ENCODE results near the gene TRPM6.

Gene TRPM6

GRCh38 chr9:74770508-74771261 lies 117.0 kb downstream of the TRPM6 start:
- DNase-seq, result peak; percentile 10

- no peak for DNase-seq
Measured at GRCh38 chr9:74765481-74765971, 122.2 kb downstream of the TRPM6 start.

GRCh38 chr9:74762950-74763349 lies 124.8 kb downstream of the TRPM6 start:
- DNase-seq, result no peak

GRCh38 chr9:74760031-74760700 lies 127.6 kb downstream of the TRPM6 start:
- DNase-seq, result peak; percentile 90

- DNase-seq, result no peak
Measured at GRCh38 chr9:74755999-74756398, 131.7 kb downstream of the TRPM6 start.

- no peak for DNase-seq
Measured at GRCh38 chr9:74755355-74755754, 132.4 kb downstream of the TRPM6 start.

GRCh38 chr9:74753650-74754049 lies 134.1 kb downstream of the TRPM6 start:
- no peak for DNase-seq

- no peak for DNase-seq
Measured at GRCh38 chr9:74748966-74749365, 138.8 kb downstream of the TRPM6 start.

- peak; percentile 28 for DNase-seq
Measured at GRCh38 chr9:74742792-74743730, 144.7 kb downstream of the TRPM6 start.

GRCh38 chr9:74742191-74742790 lies 145.4 kb downstream of the TRPM6 start:
- no peak for DNase-seq

GRCh38 chr9:74736646-74737045 lies 151.1 kb downstream of the TRPM6 start:
- DNase-seq, result no peak

GRCh38 chr9:74735761-74736160 lies 152.0 kb downstream of the TRPM6 start:
- no peak for DNase-seq

- peak; percentile 18 for DNase-seq
Measured at GRCh38 chr9:74729136-74729695, 158.5 kb downstream of the TRPM6 start.

GRCh38 chr9:74728176-74728575 lies 159.5 kb downstream of the TRPM6 start:
- no peak for DNase-seq

- no peak for DNase-seq
Measured at GRCh38 chr9:74726581-74726980, 161.1 kb downstream of the TRPM6 start.

GRCh38 chr9:74724317-74724716 lies 163.4 kb downstream of the TRPM6 start:
- no peak for DNase-seq

GRCh38 chr9:74721696-74722660 lies 165.7 kb downstream of the TRPM6 start:
- no peak for DNase-seq

- no peak for DNase-seq
Measured at GRCh38 chr9:74719306-74719705, 168.4 kb downstream of the TRPM6 start.

GRCh38 chr9:74718709-74719108 lies 169.0 kb downstream of the TRPM6 start:
- DNase-seq, result no peak

GRCh38 chr9:74711341-74711740 lies 176.4 kb downstream of the TRPM6 start:
- DNase-seq, result no peak

GRCh38 chr9:74697535-74697934 lies 190.2 kb downstream of the TRPM6 start:
- DNase-seq, result no peak

Data from fibroblast of skin of right quadriceps (primary cell).